Measurements from ENCODE around the gene SLC5A11. TPM values are rescaled to one million over a fixed set of nuclear protein-coding genes. Genes with fewer than 3 reads are reported as not detected.

The SLC5A11 gene
- total RNA-seq, 1 donor from 2014 or later, result 1.1 TPM

- no peak for ATAC-seq
- DNase-seq (ENCODE audit: low spot score), result no peak
Measured at GRCh38 chr16:24915576-24915975, 69.8 kb downstream of the SLC5A11 start.

GRCh38 chr16:24917236-24917635 lies 71.5 kb downstream of the SLC5A11 start:
- ATAC-seq (no peak), DNase-seq (ENCODE audit: low spot score) (no peak)

- ATAC-seq, result no peak
- DNase-seq (ENCODE audit: low spot score), result no peak
Measured at GRCh38 chr16:24917891-24918290, 72.1 kb downstream of the SLC5A11 start.

- no peak for ATAC-seq
- DNase-seq (ENCODE audit: low spot score), result no peak
Measured at GRCh38 chr16:24918641-24919040, 72.9 kb downstream of the SLC5A11 start.

- DNase-seq (ENCODE audit: low spot score) (no peak), ATAC-seq (no peak)
Measured at GRCh38 chr16:24919536-24919935, 73.8 kb downstream of the SLC5A11 start.

GRCh38 chr16:24920568-24920967 lies 74.8 kb downstream of the SLC5A11 start:
- ATAC-seq (no peak), DNase-seq (ENCODE audit: low spot score) (no peak)

GRCh38 chr16:24921229-24921628 lies 75.5 kb downstream of the SLC5A11 start:
- DNase-seq (ENCODE audit: low spot score) (no peak), ATAC-seq (no peak)

GRCh38 chr16:24925163-24925562 lies 79.4 kb downstream of the SLC5A11 start:
- peak; percentile 63 for DNase-seq (ENCODE audit: low spot score)
- ATAC-seq, result peak; percentile 77

- peak; percentile 82 for ATAC-seq
- DNase-seq (ENCODE audit: low spot score), result no peak
Measured at GRCh38 chr16:24929409-24929808, 83.6 kb downstream of the SLC5A11 start.

GRCh38 chr16:24930440-24930839 lies 84.7 kb downstream of the SLC5A11 start:
- ATAC-seq (no peak), DNase-seq (ENCODE audit: low spot score) (no peak)

- ATAC-seq (no peak), DNase-seq (ENCODE audit: low spot score) (no peak)
Measured at GRCh38 chr16:24931091-24931490, 85.3 kb downstream of the SLC5A11 start.

GRCh38 chr16:24935336-24935735 lies 89.6 kb downstream of the SLC5A11 start:
- no peak for DNase-seq (ENCODE audit: low spot score)
- no peak for ATAC-seq

- ATAC-seq (no peak), DNase-seq (ENCODE audit: low spot score) (no peak)
Measured at GRCh38 chr16:24936151-24936550, 90.4 kb downstream of the SLC5A11 start.

- DNase-seq (ENCODE audit: low spot score) (no peak), ATAC-seq (no peak)
Measured at GRCh38 chr16:24939224-24939623, 93.5 kb downstream of the SLC5A11 start.

- no peak for DNase-seq (ENCODE audit: low spot score)
- no peak for ATAC-seq
Measured at GRCh38 chr16:24939738-24940137, 94.0 kb downstream of the SLC5A11 start.

GRCh38 chr16:24943471-24943870 lies 97.7 kb downstream of the SLC5A11 start:
- DNase-seq (ENCODE audit: low spot score) (no peak), ATAC-seq (no peak)

- DNase-seq (ENCODE audit: low spot score) (no peak), ATAC-seq (no peak)
Measured at GRCh38 chr16:24944206-24944605, 98.4 kb downstream of the SLC5A11 start.

GRCh38 chr16:24946155-24946554 lies 100.4 kb downstream of the SLC5A11 start:
- no peak for ATAC-seq
- DNase-seq (ENCODE audit: low spot score), result no peak

GRCh38 chr16:24950275-24950674 lies 104.5 kb downstream of the SLC5A11 start:
- ATAC-seq (peak; percentile 27), DNase-seq (ENCODE audit: low spot score) (no peak)

GRCh38 chr16:24953306-24953705 lies 107.5 kb downstream of the SLC5A11 start:
- ATAC-seq (no peak), DNase-seq (ENCODE audit: low spot score) (no peak)

GRCh38 chr16:24953721-24954120 lies 108.0 kb downstream of the SLC5A11 start:
- ATAC-seq (no peak), DNase-seq (ENCODE audit: low spot score) (no peak)

- DNase-seq (ENCODE audit: low spot score) (no peak), ATAC-seq (no peak)
Measured at GRCh38 chr16:24954137-24954536, 108.4 kb downstream of the SLC5A11 start.

GRCh38 chr16:24955975-24956731 lies 110.4 kb downstream of the SLC5A11 start:
- no peak for DNase-seq (ENCODE audit: low spot score)

More at GRCh38 chr16:24955975-24956731, 110.4 kb downstream of the SLC5A11 start:
- peak; percentile 42 for ATAC-seq
